Thyroid gland (tissue), 4 donors: ENCODE results near the gene ZNF423.

Experiments
- POLR2A ChIP-seq, 2 donors: fragments of 450-650 bp; IDR thresholded peaks; one replicate each; pipeline ENCODE4 v1.6.1; 2017; ENCODE audit warnings: antibody characterized with exemption in 2 of 2, mild to moderate bottlenecking in 2 of 2, moderate library complexity in 1 of 2
- TF ChIP-seq, protein P1 (sequence below), 6 experiments: fragments of 200-600 bp in 3 of 6; fragments of 450-650 bp in 3 of 6; sonication (generic) in 3 of 6; IDR thresholded peaks; one replicate each; pipeline ENCODE4 v1.5.1; 2016 to 2019; ENCODE audit warnings: antibody characterized with exemption in 6 of 6, mild to moderate bottlenecking in 2 of 6, inconsistent platforms in 1 of 6, moderate library complexity in 1 of 6

DNA sequence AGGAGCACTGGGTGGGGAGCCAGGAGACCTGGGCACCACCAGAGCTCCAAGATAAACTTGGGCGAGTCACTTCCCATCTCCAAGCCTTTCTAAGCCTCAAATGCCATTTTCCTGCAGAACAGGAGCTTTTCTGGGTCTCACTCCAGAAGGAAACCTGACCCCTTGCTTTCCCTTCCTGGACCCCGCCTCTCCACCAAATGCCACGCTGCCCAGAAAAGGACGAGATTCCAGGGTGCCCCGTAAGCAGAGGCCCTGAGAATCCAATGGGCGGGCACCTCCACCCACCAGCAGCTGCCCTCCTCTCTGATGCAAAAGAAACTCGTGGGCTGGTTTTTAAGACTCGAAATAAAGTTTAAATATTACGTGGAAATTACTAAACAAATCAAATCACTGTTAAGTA lies 31.3 kb downstream of the ZNF423 start:
- TF ChIP-seq, protein P1, sequence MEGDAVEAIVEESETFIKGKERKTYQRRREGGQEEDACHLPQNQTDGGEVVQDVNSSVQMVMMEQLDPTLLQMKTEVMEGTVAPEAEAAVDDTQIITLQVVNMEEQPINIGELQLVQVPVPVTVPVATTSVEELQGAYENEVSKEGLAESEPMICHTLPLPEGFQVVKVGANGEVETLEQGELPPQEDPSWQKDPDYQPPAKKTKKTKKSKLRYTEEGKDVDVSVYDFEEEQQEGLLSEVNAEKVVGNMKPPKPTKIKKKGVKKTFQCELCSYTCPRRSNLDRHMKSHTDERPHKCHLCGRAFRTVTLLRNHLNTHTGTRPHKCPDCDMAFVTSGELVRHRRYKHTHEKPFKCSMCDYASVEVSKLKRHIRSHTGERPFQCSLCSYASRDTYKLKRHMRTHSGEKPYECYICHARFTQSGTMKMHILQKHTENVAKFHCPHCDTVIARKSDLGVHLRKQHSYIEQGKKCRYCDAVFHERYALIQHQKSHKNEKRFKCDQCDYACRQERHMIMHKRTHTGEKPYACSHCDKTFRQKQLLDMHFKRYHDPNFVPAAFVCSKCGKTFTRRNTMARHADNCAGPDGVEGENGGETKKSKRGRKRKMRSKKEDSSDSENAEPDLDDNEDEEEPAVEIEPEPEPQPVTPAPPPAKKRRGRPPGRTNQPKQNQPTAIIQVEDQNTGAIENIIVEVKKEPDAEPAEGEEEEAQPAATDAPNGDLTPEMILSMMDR (IDR thresholded peaks at IDR 0.05), result no peak
- no peak for TF ChIP-seq POLR2A (IDR thresholded peaks at IDR 0.05)
